Activated T-cell treated with anti-CD3 and anti-CD28 coated beads for 1 hour (primary cell): ENCODE data around the gene ZSWIM3.

ENCODE experiments used
- DNase-seq: peaks from one replicate; pipeline ENCODE4 v3.0.0-alpha.2; 2020; ENCODE audit warnings: low read depth

ZSWIM3 gene

DNA sequence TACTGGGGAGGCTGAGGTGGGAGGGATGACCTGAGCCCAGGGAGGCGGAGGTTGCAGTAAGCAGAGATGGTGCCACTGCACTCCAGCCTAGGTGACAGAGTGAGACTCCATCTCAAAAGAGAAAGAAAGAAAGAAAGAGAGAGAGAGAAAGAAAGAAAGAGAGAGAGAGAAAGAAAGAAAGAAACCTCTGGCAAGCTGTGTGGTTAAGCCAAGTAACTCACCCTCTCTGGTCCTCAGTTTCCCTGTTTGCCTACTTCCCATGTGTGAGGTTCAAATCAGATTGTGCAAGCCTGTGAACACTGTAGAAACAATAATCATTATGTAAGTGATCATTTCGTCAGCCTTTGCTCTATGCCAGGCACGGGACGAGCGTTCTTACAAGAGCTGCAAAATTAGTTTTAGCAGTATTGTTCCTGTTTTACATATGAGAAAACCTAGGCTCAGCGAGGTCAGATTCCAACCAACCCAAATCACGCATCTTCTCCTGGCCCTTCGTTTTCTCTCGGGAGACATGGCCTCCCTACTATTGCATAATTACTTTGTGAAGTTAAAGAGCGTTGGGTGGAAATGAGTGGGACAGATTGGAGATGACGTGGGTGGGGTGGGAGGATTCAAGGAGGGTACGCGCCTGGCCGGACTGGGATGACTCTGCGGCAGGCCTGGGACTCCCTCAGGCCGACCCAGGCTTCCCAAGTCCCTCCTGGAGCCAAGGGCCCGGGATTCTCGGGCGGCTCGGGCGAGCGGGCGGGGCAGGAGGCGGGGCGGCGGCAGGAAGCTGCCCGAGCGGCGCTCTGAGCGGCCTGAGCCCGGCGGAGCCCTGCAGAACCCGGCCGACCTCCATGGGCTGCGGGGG lies 24.2 kb upstream of the ZSWIM3 start, which contains the start of gene SNX21:
SNX21 (plus strand) TSS at position 770 of the 853 bp plus-strand sequence. CDS start 121 bp downstream, outside the sequence.
- no peak for DNase-seq

DNA sequence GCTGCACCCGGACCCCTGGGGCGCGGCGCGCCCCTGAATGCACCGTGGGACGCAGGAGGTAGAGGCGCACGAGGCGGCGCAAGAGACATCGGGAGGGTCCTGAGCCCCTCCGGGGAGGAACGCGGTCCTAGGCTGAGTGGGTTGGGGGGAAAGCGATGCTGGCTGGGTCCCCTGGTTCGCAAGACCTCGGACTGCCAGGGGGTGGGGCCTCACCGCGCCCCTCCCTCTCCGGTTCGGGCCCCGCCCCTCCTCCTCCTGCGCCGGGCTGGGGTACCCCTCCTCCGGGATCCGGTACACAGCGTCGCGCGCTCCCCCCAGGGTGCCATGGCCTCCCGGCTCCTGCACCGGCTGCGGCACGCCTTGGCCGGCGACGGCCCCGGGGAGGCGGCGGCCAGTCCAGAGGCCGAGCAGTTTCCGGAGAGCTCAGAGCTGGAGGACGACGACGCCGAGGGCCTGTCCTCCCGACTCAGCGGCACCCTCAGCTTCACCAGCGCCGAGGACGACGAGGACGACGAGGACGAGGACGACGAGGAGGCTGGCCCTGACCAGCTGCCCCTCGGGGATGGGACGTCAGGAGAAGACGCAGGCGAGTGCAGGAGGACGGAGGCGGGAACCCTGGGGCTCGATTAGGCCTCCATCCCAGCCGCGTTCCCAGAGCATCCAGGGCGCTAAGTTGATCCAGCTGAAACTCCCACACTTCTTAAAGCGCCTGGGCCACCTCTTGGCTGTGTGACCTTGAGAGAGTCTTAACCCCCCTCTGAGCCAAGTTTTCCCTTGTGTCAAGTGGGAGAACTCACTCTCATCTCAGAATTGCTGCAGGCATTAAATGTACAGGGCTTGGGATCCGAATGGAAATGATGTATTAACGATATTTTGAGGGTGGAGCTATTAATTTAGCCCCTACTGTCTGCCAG lies 23.3 kb upstream of the ZSWIM3 start:
- no peak for DNase-seq

DNA sequence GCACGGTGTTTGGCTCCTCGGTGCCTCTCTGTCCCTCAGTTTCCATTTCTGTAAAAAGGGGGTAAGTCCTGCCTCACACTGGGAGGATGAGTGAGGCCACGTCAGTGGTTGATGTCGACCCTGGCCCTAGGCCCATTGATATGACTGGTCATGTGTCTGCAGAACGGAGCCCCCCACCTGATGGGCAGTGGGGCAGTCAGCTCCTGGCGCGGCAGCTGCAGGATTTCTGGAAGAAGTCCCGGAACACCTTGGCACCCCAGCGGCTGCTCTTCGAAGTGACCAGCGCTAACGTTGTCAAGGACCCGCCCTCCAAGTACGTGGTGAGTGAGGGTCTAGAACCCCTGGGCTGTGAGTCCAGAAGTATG lies 22.6 kb upstream of the ZSWIM3 start:
- no peak for DNase-seq

DNA sequence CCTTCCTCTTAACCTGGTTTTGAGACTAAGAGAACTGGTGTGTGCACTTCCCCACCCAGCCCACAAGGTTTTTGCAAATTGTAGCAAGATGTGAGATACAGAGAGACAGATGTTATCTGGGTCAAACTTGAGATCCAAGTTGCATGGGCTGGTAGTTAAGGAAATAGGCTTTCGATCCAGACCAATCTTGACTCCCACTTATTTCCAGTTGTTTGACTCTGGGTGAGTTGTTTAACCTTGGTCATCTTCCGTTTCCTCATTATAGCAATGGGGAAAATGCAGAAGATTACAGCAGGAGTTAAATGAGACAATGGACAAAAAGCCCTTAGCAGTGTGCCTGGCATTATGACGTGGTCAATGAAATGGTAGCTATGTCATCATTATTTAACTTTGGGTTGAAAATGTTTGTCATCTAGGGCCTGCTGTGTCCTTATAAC lies 22.1 kb upstream of the ZSWIM3 start:
- no peak for DNase-seq

DNA sequence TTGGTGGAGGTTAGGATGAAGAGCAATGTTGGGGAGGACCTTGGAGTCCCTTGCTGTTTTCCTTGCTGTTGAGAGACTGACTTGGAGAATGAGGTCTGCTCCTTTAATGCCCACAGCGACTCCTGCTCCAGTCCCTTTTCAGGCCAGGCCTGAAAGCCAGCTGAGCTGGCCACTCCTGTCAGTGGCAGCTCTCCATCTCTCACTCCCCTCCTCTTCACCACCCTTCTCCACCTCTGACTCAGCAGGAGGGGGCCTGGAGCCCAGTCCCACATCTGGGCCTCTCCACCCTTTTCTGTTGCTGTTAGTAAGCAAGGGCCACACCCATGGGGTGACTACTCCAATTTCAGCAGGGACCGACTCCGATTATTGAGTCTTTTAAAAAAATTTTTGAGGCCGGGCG lies 21.6 kb upstream of the ZSWIM3 start:
- DNase-seq = no peak

DNA sequence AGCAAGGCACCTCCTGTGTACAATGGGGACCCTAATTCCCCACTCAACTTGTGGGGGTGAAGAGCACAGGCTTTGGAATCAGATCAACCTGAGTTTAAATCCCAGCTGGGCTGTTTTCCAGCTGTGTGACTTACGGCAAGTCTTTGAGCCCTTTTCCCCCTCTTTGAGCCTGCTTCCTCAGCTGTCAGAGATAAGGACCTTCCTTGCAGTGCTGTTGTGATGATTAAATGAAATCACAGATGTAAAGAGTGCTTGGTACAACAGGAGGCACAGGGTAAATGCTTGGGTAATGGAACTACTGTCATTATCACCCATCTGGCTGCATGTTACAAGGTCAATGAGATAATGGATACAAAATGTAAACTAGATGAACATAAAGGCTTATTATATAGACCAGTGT lies 20.6 kb upstream of the ZSWIM3 start:
- DNase-seq = no peak

DNA sequence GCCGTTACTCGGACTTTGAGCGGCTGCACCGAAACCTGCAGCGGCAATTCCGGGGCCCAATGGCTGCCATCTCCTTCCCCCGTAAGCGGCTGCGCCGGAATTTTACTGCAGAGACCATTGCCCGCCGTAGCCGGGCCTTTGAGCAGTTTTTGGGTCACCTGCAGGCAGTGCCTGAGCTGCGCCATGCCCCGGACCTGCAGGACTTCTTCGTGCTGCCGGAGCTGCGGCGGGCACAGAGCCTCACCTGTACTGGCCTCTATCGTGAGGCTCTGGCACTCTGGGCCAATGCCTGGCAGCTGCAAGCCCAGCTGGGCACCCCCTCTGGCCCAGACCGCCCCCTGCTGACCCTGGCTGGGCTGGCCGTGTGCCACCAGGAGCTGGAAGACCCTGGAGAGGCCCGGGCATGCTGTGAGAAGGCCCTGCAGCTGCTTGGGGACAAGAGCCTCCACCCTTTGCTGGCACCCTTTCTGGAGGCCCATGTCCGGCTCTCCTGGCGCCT lies 16.7 kb upstream of the ZSWIM3 start:
- DNase-seq = no peak

DNA sequence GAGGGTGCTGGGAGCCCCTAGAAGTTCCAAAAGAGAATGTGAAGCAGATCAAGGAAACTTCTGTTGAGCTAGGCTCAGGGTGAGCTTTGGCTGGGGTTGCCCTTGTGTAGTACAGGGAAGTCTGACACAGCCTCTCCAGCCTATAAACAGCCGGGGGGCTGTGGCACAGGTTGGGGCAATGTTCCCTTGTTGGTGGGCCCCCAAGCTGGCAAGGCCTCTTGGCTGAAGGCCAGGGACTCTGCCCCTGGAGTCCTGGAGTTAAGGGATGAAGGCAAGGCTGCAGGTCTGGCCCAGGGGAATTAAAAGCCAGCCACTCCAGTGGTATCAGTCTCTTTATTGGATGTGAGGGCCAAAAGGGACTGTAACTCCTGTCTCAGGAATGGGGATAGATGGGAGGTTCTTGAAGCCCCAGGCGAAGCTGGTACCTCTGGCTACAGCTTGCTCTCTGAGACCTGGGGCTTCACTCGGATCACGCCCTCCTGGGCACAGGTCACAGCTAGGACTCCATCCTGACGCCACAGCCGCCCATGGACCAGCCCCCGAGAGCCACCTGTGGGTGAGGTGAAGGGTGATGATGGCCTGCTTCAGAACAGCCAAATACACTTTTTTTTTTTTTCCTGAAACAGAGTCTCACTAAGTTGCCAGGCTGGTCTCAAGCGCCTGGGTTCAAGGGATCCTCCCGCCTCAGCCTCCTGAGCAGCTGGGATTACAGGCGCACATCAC lies 15.8 kb upstream of the ZSWIM3 start:
- no peak for DNase-seq

DNA sequence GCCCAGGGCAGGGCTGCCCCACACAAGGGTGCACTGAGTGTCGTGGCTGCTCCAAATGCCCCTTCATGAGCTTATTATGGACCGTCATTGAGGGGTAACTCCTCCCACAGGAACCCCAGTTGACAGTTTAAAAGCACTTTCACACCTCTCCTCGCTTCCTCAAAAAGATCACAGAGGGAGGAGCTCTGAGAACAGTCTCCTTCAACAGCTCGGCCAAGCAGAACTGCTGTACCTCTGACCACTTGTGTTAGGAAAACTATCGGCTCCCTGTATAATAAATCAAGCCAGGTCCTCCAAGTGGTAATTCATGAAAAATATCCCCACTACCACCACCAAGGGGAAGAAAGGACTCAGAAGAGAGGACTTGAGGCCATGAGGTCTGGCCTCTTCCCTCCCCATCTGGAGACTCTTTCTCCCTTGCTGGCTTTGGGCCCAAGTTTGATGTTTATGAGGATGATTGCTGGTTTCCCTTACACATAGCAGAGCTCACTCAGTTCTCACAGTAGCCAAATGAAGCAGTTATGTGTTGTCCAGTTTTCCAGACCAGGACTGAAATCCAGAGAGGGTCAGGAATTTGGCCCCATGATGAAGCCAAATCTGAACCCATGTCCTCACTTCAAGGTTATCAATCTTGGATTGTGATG lies 15.1 kb upstream of the ZSWIM3 start:
- no peak for DNase-seq

DNA sequence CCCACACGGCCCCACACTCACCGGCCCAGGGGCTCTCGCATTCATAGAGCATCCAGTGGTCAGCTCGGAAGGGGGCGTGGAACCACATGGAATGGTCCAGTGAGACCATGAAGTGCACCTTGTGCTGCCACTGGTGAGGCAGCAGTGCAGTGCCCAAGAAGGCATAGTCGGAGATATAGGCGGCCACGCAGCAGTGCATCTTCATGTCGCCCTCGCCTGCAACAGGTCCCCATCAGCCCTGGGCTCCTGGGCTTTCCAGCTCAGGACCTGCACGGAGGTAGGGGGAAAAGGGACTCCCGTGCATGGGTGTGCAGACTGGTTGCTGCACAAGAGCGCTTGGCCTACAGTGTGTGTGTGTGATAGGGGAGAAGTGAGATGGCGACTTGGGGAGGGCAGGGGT lies 13.9 kb upstream of the ZSWIM3 start:
- DNase-seq = no peak

DNA sequence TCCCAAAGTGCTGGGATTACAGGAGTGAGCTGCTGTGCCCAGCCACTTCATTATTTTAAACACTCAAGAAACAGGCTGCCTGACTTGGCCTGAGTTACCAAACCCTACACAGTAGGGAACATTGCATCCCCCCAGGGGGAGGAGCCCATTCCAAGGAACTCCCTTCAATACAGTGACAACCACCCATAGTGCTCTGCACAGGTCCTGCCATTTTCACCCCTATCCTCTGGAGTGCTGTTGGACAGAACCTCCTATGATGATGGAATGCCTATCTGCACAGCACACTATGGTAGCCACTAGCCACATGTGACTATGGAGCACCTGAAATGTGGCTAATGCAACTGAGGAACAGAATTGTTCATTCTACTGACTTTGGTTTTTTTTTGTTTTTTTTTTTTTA lies 12.0 kb upstream of the ZSWIM3 start:
- DNase-seq = no peak

DNA sequence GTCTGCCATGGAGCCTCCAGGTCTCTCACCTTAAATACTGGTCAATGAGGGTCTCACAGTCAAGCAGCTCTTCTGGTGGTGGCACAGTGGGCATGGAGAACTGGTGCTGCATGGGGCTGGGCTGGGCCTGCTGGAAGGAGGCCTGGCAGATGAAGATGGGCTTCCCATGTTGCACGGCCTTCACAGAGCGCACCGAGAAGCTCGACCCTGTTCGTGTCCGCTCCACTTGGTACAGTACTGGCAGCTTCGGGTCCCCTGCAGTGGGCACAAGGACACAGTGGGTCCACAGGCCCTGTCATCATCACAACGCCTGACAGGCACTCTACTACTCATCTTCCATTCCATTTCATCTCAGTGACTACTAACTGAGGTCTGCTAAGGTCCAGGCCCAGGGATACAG lies 9.0 kb upstream of the ZSWIM3 start:
- DNase-seq = no peak

DNA sequence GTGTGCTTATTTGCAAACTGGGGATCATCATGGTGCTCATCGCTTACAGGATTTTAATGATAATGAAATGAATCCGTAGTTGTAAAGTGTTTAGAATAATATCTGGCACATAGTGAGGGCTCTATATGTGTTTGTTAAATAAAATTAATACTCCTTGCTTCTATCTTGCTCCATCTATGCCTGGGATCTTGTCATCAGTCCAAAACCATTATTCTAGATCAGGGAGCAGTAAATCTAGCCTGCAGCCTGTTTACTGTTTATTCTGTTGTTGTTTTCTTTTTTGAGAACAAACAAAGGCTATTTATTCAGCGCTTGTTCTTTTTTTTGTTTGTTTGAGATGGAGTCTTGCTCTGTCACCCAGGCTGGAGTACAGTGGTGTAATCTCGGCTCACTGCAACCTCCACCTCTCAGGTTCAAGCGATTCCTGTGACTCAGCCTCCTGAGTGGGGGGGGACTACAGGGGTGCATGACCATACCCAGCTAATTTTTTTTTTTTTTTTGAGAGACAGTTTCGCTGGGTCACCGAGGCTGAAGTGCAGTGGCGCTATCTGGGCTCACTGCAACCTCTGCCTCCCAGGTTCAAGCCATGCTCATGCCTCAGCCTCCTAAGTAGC lies 8.3 kb upstream of the ZSWIM3 start:
- DNase-seq = no peak

DNA sequence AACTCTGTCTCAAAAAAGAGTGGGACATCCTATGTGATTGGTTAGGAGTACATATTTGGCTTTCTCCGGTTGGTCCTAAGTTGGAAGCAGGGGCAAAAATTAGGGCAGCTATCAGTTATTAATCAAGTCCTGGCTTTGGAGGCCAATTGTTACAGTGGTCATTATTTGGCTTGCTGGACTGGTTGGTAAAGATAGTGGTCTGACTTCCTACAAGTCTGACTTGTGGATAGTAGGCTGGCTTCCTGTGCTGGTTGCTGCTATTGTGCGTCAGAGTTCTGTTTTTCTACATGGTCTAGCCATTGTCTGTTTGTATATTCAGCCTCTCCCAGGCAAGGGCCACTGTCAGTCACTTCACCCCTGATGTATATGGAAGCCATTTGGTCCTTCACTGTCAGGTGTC lies 7.2 kb upstream of the ZSWIM3 start:
- no peak for DNase-seq

DNA sequence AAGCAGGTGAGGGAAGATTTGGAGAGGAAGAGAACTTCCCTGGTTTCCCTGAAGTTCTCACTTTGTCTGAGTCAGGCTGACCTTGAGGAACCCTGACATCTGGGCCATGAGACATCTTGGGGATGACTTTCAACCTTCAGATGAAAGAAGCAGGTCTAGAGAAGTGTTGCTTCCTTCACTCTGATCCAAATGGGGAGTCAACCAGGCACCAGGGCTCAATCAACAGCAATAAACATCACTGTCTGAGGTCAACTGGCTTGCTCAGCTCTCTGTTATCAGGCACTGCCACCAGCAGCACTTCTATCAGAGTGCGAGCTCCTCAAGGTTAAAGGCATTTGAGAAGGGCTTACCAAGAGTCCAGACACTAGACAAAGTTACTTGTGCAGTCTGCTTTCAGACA lies 6.5 kb upstream of the ZSWIM3 start:
- DNase-seq = no peak

DNA sequence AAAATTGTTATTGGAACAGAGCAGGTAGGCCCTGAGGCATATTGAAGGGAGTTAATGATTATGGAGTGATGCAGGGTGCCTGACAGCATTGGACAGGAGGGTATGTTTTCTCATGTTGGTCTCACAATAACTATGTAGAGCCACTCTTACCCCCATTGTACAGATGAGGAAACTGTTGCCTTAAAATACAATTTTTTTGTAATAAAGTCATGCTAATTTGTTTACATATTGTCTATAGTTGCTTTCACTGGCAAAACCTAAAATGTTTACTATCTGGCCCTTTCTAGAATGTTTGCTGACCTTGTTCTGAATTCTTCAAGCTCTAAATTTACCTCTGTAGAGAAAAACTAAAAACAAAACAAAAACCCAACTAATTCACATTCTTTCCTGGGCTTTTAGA lies 5.9 kb upstream of the ZSWIM3 start:
- DNase-seq = no peak

DNA sequence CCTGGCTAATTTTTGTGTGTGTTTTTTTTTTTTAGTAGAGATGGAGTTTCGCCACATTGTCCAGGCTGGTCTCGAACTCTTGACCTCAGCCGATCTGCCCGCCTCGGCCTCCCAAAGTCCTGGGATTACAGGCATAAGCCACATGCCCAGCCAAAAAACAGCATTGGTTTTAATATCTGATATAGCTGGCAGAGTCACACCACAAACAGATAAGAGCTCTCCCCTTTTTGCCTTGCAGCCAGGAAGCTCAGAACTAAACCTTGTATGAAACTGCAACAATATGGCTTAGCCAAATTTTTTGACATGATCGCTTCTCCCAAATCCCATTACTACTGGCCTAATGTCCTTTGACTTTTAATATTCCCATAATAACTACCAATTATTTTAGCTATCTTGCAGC lies 5.1 kb upstream of the ZSWIM3 start:
- no peak for DNase-seq

DNA sequence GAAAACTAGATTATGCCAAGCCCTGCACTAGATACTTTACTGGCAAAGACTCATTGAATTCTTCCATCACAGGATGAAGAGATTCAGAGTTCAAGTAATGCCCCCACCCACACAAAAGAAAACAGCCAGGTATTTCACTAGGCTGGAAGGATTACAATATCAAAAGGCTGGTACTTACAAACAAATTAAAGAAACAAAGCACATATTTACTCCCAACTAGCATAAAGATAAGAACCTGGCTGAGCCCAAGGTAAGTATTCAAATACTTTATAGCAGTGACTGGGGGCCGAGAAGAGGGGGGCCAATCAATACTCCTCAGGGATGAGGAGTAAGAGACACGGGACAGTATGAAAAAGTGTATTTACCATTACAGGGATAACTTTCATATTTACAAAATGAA lies 3.9 kb upstream of the ZSWIM3 start:
- no peak for DNase-seq

DNA sequence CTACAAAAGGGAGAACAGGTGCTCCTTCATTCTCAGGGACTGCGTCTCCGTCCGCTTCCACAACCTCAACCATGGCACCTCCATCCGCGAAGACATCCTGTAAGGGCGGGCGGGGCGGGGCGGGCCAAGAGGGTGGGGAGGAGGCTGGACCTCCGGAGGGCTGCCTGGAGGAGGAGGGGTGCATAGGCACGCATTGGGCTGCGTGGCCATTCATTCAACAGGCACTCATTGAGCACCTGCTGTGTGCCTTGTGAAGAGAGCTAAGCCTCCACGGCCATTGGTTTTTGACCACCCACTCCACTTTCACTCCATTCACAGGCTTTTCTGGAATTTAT lies 435 bp downstream of the ZSWIM3 start:
- DNase-seq = no peak

DNA sequence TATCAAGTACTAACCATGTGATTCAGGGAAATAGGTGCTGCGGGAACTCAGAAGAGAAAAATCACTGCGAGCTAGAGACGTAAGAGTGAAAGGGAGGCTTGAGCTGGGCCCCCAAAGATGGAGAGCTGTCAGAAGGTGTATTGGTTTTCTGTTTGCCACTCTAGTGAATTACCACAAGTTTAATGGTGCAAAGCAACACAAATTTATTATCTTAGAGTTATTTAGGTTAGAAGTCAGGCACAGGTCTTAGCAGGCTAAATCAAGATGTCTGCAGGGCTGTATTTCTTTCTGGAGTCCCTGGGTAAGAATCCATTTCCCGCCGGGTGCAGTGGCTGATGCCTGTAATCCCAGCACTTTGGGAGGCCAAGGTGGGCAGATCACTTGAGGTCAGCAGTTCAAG lies 2.5 kb downstream of the ZSWIM3 start:
- no peak for DNase-seq

DNA sequence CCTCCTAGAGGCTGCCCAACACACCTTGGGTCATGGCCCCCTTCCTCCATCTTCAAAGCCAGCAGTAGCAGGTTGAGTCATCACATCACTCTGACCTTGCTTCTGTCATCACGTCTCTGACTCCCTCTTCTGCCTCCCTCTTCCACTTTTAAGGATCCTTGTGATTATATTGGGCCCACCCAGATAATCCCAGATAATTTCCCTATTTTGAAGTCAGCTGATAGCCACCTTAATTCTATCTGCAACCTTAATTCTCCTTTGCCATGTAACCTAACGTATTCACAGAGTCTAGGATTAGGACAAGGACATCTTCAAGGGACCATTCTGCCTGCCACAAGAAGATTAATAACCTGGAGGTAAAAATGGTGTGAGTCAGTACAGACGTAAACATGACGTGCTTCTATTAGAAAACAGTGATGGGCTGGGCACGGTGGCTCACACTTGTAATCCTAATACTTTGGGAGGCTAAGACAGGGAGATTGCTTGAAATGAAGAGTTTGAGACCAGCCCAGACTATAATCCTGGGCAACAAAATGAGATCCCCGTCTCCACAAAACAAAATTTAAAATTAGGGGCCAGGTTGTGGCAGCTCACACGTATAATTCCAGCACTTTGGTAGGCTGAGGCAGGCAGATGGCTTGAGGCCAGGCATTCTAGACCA lies 3.3 kb downstream of the ZSWIM3 start:
- DNase-seq = no peak
